ENCODE data around the gene TRIM39. TPM values are rescaled to one million over a fixed set of nuclear protein-coding genes. Genes with fewer than 3 reads are reported as not detected.

TRIM39 gene
- total and polyA plus RNA-seq, 2 of the 4 experiments (the other 2 are of a cell fraction), result 7.5 to 10.0 TPM

- no peak overlapping the region for H3K9ac ChIP-seq (ENCODE audit: low read depth, low read length)
- no peak overlapping the region for H2AK5ac ChIP-seq (ENCODE audit: low read depth, low read length)
- TF ChIP-seq RCOR1 (IDR thresholded peaks at IDR 0.05; ENCODE audit: insufficient replicate concordance, low read length) (no peak), CTCF (conservative IDR thresholded peaks at IDR 0.05; ENCODE audit: low read depth, low read length) (no peak), USF2 (IDR thresholded peaks at IDR 0.05; ENCODE audit: low read depth, low read length) (no peak), RAD21 (IDR thresholded peaks at IDR 0.05; ENCODE audit: low read length) (no peak), NFE2L2 (IDR thresholded peaks at IDR 0.05; ENCODE audit: low read depth, low read length) (no peak), SMC3 (IDR thresholded peaks at IDR 0.05; ENCODE audit: low read depth, low read length) (no peak), BHLHE40 (IDR thresholded peaks at IDR 0.05; ENCODE audit: low read depth, low read length) (no peak), CHD1 (IDR thresholded peaks at IDR 0.05; ENCODE audit: low read depth, low read length) (no peak), ELK1 (IDR thresholded peaks at IDR 0.05; ENCODE audit: borderline replicate concordance, low read depth, low read length) (no peak), MAFK (IDR thresholded peaks at IDR 0.05; ENCODE audit: low read depth, low read length) (no peak), RFX5 (IDR thresholded peaks at IDR 0.05; ENCODE audit: low read depth, low read length) (no peak)
- H3K14ac ChIP-seq (replicated peaks; ENCODE audit: low read depth, low read length), result no peak overlapping the region
- DNase-seq, result no peak
- H4K8ac ChIP-seq (ENCODE audit: low read depth in 2 of 2, low read length in 2 of 2), result no peak overlapping the region
- POLR2A ChIA-PET (ENCODE audit: unreplicated experiment), result no interaction called here
- H3K23ac ChIP-seq (ENCODE audit: low read depth, low read length), result no peak overlapping the region
- no peaks in the 10 kb centered on the region for H3K4me1 ChIP-seq (ENCODE audit: control insufficient read depth, insufficient read depth, low read length)
- no TSS peak for BruUV-seq (replicated peaks)
- no peak overlapping the region for H2AFZ ChIP-seq (replicated peaks; ENCODE audit: low read length, poor library complexity)
- ATAC-seq (ENCODE audit: low read depth), result no peak
- no peak overlapping the region for H2BK15ac ChIP-seq (ENCODE audit: low read depth, low read length)
- H3K79me1 ChIP-seq (ENCODE audit: low read depth in 1 of 2, low read length in 2 of 2), result no peaks in the 10 kb centered on the region
- H3K4me3 ChIP-seq (ENCODE audit: insufficient read depth, low read depth, low read length), result no peak overlapping the region
- WGBS, 2 experiments (ENCODE audit: extremely low coverage in 2 of 2, insufficient read length in 1 of 2), result no CpG with 5 or more reads among the region's 2 CpGs
- CTCF ChIA-PET, result no interaction called here
- peaks cover 23% of the 10 kb centered on the region for H3K27me3 ChIP-seq (ENCODE audit: control insufficient read depth, insufficient read depth, low read length)
- no peaks in the 10 kb centered on the region; the same call in 1 of the 2 replicates for H3K9me1 ChIP-seq (ENCODE audit: insufficient read depth, low read length)
- H2BK5ac ChIP-seq (ENCODE audit: low read depth, low read length, poor library complexity, severe bottlenecking), result no peak overlapping the region
- no peak overlapping the region for H3K18ac ChIP-seq (ENCODE audit: low read depth, low read length)
- no peak overlapping the region for H3K56ac ChIP-seq (ENCODE audit: extremely low read depth, insufficient read depth, low read length)
- H2BK20ac ChIP-seq (ENCODE audit: low read depth, low read length), result no peak overlapping the region
- no peaks in the 10 kb centered on the region for H3K9me3 ChIP-seq (ENCODE audit: control insufficient read depth, insufficient read depth, low read length)
- no peak overlapping the region for H3K4ac ChIP-seq (ENCODE audit: low read depth, low read length)
- peaks cover 2% of the 10 kb centered on the region for H3K36me3 ChIP-seq (ENCODE audit: control insufficient read depth, insufficient read depth, low read length)
- no peak overlapping the region for H2BK120ac ChIP-seq (ENCODE audit: low read depth, low read length)
- no peak overlapping the region for H3K4me2 ChIP-seq (ENCODE audit: low read depth, low read length)
- dilution Hi-C loops (cut with HindIII; ENCODE audit: low sequenced_read_pairs, unreplicated experiment), result no loop called here
- no peaks in the 10 kb centered on the region for H4K20me1 ChIP-seq (ENCODE audit: insufficient read depth, low read length)
- no peak overlapping the region for H4K5ac ChIP-seq (ENCODE audit: low read depth, low read length)
- H3K27ac ChIP-seq (ENCODE audit: insufficient read depth, low read length), result no peak overlapping the region
- no peak overlapping the region for H2AK9ac ChIP-seq (replicated peaks; ENCODE audit: low read depth, low read length, poor library complexity)
- in situ Hi-C loops (cut with MboI; ENCODE audit: low sequenced_read_pairs), result no loop called here
- intact Hi-C loops (cut with micrococcal nuclease), result no loop called here
- no peak overlapping the region for H4K91ac ChIP-seq (ENCODE audit: insufficient read depth, low read depth, low read length)
These were observed 25.8 kb downstream of the TRIM39 start for GRCh38 chr6:30352550-30352949.

All from IMR-90 (cell line).